Mesodermal cell (in vitro differentiated cells): ENCODE results near the gene LPAR2.

Experiments
- H3K27ac ChIP-seq: 2 replicates; pipeline ENCODE4 v1.7.0; 2013; ENCODE audit warnings: mild to moderate bottlenecking, low read depth, low read length, moderate library complexity; ENCODE audit not compliant: severe bottlenecking
- H3K36me3 ChIP-seq: 2 replicates; pipeline ENCODE4 v1.7.1; 2013; ENCODE audit warnings: mild to moderate bottlenecking, low read length, moderate library complexity; ENCODE audit not compliant: control insufficient read depth, insufficient read depth
- H3K4me1 ChIP-seq: one replicate; pipeline ENCODE4 v1.7.1; 2013; ENCODE audit warnings: mild to moderate bottlenecking, low read length; ENCODE audit not compliant: insufficient read depth, control insufficient read depth, poor library complexity, severe bottlenecking
- H3K4me3 ChIP-seq: 2 replicates; pipeline ENCODE4 v1.7.0; 2013; ENCODE audit warnings: low read length, control low read depth, mild to moderate bottlenecking; ENCODE audit not compliant: insufficient read depth, poor library complexity, severe bottlenecking; ENCODE audit errors: extremely low read depth
- H3K9me3 ChIP-seq: 2 replicates; pipeline ENCODE4 v1.7.1; 2013; ENCODE audit warnings: mild to moderate bottlenecking, low read length, moderate library complexity; ENCODE audit not compliant: control insufficient read depth
- WGBS, 2 experiments: methylation state at CpG; one replicate each; pipeline ENCODE4 v1.1.5; 2013; ENCODE audit warnings: missing lambda C conversion rate in 2 of 2; ENCODE audit not compliant: insufficient coverage in 2 of 2; 5-methylcytosine and 5-hydroxymethylcytosine counted together

LPAR2 gene

DNA sequence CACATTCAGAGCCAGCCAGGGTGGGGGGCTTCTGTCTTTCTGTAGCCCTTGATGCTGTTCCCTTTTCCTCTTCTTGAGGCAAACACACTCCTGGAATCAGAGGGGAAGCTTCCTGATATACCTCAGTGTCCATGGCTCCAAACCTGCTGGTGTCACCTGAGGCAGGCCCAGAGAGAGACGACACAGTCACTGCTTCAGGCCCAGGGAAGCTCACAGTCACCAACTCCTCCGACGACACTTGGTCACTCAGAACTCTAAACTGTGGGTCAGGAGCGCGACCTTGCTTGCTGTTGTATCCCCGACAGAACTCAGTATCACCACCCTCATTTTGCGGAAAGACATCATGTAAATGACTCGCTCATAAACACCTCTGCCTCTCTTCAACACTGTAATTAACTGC is 34.3 kb upstream of the LPAR2 start:
- WGBS, 2 experiments = 86 to 87% methylated on average over 7 to 8 of the region's 8 CpGs
- no peak overlapping the region for H3K27ac ChIP-seq

DNA sequence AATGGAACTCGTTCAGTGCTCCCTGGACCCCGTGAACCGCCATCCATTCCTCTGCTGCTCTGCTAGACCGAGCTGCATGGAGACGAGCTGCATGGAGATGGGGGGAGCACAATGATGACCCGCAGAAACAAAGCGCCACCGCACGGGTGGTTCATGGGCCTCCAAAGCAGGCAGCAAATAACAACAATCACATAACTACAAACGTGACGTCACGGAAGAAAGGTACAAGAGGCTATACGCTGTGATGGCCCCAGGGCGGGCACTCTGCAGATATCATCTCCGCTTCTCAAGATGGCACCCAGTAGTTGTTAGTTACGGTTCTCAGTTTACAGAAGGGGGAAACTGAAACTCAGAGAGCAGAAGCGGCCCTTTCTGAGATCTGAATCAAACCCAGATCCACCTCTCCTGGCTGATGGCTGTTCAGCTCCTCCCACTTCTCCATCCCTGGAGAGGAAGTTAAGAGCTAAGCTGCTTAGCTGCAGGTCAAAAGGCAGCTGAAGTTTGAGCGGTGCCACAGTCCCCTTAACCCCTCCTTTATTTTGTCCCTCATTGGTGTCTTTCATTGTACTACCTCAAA is 33.7 kb upstream of the LPAR2 start:
- Histone ChIP-seq H3K4me3 (no peak overlapping the region), H3K36me3 (peaks cover 48% of the 10 kb centered on the region), H3K4me1 (peaks cover 21% of the 10 kb centered on the region), H3K27ac (no peak overlapping the region), H3K9me3 (no peaks in the 10 kb centered on the region)
- WGBS, 2 experiments = 93 to 99% methylated on average over 11 to 16 of the region's 18 CpGs

More for the DNA sequence above, 34.3 kb upstream of the LPAR2 start:
- Histone ChIP-seq H3K9me3 (no peaks in the 10 kb centered on the region), H3K4me1 (peaks cover 21% of the 10 kb centered on the region), H3K4me3 (peak overlapping the region; percentile 80), H3K36me3 (peaks cover 42% of the 10 kb centered on the region)

DNA sequence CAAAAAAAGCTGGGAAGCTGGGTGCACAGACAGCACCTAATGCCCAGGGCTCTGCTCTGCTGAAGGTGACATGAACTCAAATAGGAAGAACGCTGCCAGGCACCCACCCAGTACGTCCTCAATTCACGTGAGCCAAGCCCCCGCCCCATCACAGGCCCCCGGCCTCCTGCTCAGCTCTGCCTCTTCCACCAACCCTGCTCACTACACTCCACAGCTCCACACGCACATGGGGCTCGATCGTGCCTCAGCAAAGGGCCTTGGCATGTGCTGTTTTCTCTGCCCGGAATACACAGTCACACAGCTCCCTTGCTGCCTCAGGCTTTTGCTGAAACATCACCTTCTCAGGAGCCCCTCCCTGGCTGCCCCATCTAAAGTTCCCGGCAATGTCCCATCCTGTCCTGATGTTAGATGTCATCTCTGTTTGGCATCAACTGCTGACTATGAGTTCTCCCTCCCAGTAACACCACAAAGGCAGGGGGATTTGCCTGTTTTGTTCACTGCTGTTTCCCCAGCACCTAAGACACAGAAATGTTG is 33.2 kb upstream of the LPAR2 start:
- no peak overlapping the region for H3K27ac ChIP-seq
- H3K36me3 ChIP-seq = peaks cover 54% of the 10 kb centered on the region
- WGBS, 2 experiments = 97 to 99% methylated on average over 9 to 10 of the region's 10 CpGs
- H3K4me3 ChIP-seq = no peak overlapping the region
- H3K9me3 ChIP-seq = no peaks in the 10 kb centered on the region
- peaks cover 21% of the 10 kb centered on the region for H3K4me1 ChIP-seq

DNA sequence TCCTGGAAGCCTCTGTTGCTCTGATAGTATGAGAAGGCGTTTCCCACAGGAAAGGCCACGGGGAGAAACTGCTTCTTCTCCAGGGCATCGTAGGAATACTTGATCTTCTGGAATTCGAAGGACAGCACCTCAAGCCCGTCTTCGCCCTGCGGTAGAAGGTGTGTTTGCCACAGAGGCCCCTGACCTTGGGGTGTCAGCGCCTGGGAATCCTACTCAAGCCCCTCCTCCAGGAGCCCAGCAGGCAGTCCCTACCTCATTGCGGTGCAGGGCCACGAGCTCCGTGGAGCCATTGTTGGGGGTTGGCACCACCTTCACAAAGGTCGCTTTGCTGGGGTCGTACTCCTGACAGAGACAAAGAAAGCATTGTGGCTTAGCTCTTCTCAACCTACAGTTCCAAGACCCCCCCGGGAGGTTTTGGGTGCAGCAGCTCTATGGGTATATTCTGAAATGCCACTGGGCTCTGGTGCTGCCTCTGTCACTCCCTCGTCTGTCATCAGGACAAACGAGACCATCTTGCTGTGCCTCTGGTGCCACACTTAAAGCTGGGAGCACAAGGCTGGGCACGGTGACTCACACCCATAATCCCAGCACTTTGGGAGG is 31.7 kb upstream of the LPAR2 start:
- Histone ChIP-seq H3K27ac (no peak overlapping the region), H3K4me1 (peaks cover 21% of the 10 kb centered on the region), H3K36me3 (peaks cover 68% of the 10 kb centered on the region), H3K4me3 (no peak overlapping the region), H3K9me3 (no peaks in the 10 kb centered on the region)
- 96 to 97% methylated on average over 14 to 16 of the region's 17 CpGs for WGBS, 2 experiments

DNA sequence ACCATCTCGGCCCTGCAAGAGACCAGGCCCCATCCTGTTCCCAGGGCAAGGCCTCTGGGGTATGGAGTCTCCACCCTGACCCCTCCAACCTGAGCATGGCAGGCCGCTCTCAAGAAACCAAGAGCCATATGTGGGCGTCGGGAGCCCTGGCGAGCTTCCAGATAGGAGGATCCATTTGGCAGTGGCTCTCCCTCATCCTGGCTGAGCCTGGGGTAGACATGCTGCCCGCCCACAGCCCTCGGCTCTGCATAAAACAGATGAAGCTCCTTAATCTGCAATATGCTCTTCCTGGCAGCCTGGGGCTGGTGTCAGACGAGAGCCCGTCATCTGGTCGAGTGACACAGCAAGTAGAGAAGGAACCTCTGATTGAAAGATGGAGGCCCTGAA is 29.4 kb upstream of the LPAR2 start:
- WGBS, 2 experiments = 98% methylated on average over 7 to 10 of the region's 10 CpGs
- Histone ChIP-seq H3K4me3 (no peak overlapping the region), H3K4me1 (peaks cover 18% of the 10 kb centered on the region), H3K9me3 (no peaks in the 10 kb centered on the region), H3K27ac (no peak overlapping the region), H3K36me3 (peaks cover 90% of the 10 kb centered on the region)

GRCh38 chr19:19656451-19657396 is 28.7 kb upstream of the LPAR2 start:
- Histone ChIP-seq H3K4me3 (no peak overlapping the region), H3K36me3 (peaks cover 90% of the 10 kb centered on the region), H3K9me3 (no peaks in the 10 kb centered on the region), H3K27ac (no peak overlapping the region), H3K4me1 (peaks cover 12% of the 10 kb centered on the region)
- 95 to 96% methylated on average over 31 to 32 of the region's 33 CpGs for WGBS, 2 experiments

- no peaks in the 10 kb centered on the region for H3K9me3 ChIP-seq
- no peak overlapping the region for H3K4me3 ChIP-seq
- WGBS, 2 experiments = 97 to 98% methylated on average over 26 of the region's 27 CpGs
- H3K27ac ChIP-seq = no peak overlapping the region
- peaks cover 94% of the 10 kb centered on the region for H3K36me3 ChIP-seq
- peaks cover 4% of the 10 kb centered on the region for H3K4me1 ChIP-seq
Measured at GRCh38 chr19:19655641-19656343, 27.8 kb upstream of the LPAR2 start.

GRCh38 chr19:19655051-19655594 is 27.1 kb upstream of the LPAR2 start:
- Histone ChIP-seq H3K27ac (no peak overlapping the region), H3K4me1 (peaks cover 4% of the 10 kb centered on the region), H3K9me3 (no peaks in the 10 kb centered on the region), H3K4me3 (no peak overlapping the region), H3K36me3 (peaks cover 98% of the 10 kb centered on the region)
- 92 to 97% methylated on average over 17 to 18 of the region's 22 CpGs for WGBS, 2 experiments

DNA sequence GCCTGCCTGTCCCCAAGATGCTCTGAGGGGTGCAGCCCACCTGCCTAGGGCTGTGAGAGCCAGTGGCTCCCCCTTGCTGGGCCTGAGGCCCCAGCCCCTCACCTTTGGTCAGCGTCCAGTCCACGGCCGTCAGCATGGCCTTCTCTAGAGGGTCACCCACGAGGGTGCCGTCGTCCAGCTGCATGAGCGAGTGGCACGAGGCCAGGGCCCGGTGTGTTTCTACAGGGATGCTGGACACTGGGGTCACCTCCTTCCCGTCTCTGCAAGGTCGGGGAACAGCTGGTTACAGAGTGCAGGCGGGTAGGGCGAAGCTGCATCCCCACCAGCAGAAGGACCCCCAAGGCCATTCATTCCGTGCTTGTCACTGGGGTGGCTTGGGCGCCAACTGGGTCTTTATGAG is 26.4 kb upstream of the LPAR2 start:
- Histone ChIP-seq H3K4me3 (no peak overlapping the region), H3K9me3 (no peaks in the 10 kb centered on the region), H3K4me1 (no peaks in the 10 kb centered on the region), H3K27ac (no peak overlapping the region), H3K36me3 (peaks cover 98% of the 10 kb centered on the region)
- 95 to 98% methylated on average over 15 of the region's 15 CpGs for WGBS, 2 experiments

GRCh38 chr19:19653597-19654147 is 25.7 kb upstream of the LPAR2 start:
- 96 to 97% methylated on average over 17 to 18 of the region's 23 CpGs for WGBS, 2 experiments
- H3K27ac ChIP-seq = no peak overlapping the region
- peaks cover 96% of the 10 kb centered on the region for H3K36me3 ChIP-seq
- H3K9me3 ChIP-seq = no peaks in the 10 kb centered on the region
- no peaks in the 10 kb centered on the region for H3K4me1 ChIP-seq
- no peak overlapping the region for H3K4me3 ChIP-seq
